Right atrium auricular region (tissue), 2 donors: ENCODE measurements around the gene FHIT. TPM values are rescaled to one million over a fixed set of nuclear protein-coding genes. Genes with fewer than 3 reads are reported as not detected.

Experiments used
- DNase-seq: peaks from one replicate; pipeline ENCODE4 v3.0.0-alpha.2; 2019; ENCODE audit warnings: low spot score
- H3K27ac ChIP-seq, 2 donors: fragments of 200-600 bp; sonication (generic); 1 replicate in 1 of 2; 2 replicates in 1 of 2; pipeline ENCODE4 v1.5.1; 2016 to 2019
- H3K27me3 ChIP-seq, 2 donors: fragments of 200-600 bp; sonication (generic); one replicate each; pipeline versions ENCODE4 v1.5.1 to v1.6.0; 2017 to 2019
- H3K36me3 ChIP-seq: fragments of 200-600 bp; sonication (generic); one replicate; pipeline ENCODE4 v1.5.1; 2016
- H3K4me1 ChIP-seq, 2 donors: fragments of 200-600 bp; sonication (generic); one replicate each; pipeline versions ENCODE4 v1.5.1 to v1.6.0; 2017 to 2019
- H3K4me3 ChIP-seq, 2 donors: fragments of 200-600 bp; sonication (generic); 1 replicate in 1 of 2; 2 replicates in 1 of 2; pipeline ENCODE4 v1.5.1; 2017 to 2019; ENCODE audit warnings: mild to moderate bottlenecking in 1 of 2, moderate library complexity in 1 of 2
- H3K9me3 ChIP-seq, 2 donors: fragments of 200-600 bp; sonication (generic); one replicate each; pipeline ENCODE4 v1.5.1; 2019
- total RNA-seq, 2 donors: library from RNA; depleted of rRNA; stranded (reverse); fragments of >200 nt; gene quantifications; one replicate each; pipeline ENCODE4 v1.1.0, GENCODE V29; 2016
- TF ChIP-seq, protein P1 (sequence below), 2 donors: fragments of 200-600 bp; sonication (generic); IDR thresholded peaks; one replicate each; pipeline ENCODE4 v1.5.1; 2019; ENCODE audit warnings: antibody characterized with exemption in 2 of 2

FHIT gene
- total RNA-seq, 2 donors from 2014 or later: 10.4 to 11.0 TPM

DNA sequence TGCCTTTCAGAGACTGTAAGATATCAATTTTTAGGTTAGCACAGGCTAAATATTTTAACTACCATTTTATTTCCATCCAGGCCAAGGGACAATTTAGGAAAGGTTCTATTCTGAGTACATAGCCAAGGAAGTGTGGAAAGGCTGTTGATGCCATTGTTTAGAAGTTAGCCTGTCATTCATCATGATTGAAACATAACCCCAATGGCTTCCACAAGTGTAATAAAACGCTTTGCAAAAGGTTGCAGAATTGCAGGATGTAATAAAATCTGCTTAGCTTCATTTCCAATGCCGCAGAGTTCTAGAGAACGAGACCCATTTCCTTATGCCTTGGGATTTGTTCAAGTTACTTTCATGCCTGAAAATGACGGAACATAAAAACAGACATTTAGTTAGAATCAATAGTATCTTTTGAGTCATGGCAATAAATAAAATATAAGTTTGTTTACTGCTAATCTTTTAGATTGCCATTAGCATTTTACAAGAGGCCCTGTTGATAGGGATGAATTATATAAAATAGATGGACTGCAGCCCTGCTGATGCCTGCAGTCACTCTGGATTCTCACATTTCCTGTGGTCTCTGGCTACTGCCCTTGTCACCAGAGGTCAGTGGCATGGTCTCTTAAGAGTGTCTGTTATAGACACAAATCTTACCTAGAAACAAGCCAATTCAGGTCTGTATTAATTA is 1523.2 kb downstream of the FHIT start:
- H3K4me1 ChIP-seq: no peaks in the 10 kb centered on the region
- no peak overlapping the region for H3K27ac ChIP-seq
- no peaks in the 10 kb centered on the region for H3K27me3 ChIP-seq
- TF ChIP-seq, protein P1, sequence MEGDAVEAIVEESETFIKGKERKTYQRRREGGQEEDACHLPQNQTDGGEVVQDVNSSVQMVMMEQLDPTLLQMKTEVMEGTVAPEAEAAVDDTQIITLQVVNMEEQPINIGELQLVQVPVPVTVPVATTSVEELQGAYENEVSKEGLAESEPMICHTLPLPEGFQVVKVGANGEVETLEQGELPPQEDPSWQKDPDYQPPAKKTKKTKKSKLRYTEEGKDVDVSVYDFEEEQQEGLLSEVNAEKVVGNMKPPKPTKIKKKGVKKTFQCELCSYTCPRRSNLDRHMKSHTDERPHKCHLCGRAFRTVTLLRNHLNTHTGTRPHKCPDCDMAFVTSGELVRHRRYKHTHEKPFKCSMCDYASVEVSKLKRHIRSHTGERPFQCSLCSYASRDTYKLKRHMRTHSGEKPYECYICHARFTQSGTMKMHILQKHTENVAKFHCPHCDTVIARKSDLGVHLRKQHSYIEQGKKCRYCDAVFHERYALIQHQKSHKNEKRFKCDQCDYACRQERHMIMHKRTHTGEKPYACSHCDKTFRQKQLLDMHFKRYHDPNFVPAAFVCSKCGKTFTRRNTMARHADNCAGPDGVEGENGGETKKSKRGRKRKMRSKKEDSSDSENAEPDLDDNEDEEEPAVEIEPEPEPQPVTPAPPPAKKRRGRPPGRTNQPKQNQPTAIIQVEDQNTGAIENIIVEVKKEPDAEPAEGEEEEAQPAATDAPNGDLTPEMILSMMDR (IDR thresholded peaks at IDR 0.05): no peak
- no peak for DNase-seq
- no peak overlapping the region for H3K4me3 ChIP-seq
- no peaks in the 10 kb centered on the region for H3K9me3 ChIP-seq
- H3K36me3 ChIP-seq: no peaks in the 10 kb centered on the region

DNA sequence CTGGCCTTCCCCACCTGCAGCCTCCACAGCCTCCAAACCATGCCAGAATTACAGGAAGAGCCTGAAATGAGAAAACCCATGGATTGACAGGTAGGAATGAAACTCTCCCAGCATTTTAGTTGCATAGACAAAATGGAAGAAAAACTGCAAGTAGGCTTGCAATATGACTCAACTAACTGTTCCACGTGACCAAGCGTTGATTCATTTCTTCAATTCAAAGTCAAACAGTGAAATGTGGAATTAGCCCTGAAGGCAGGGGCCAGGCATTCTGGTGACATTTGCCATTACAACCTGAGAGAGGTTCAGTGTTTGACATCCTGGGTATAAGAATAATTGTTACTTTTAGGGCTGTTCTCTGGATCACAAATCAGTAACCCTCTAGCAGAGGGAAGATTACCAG is 1525.0 kb downstream of the FHIT start:
- Histone ChIP-seq H3K9me3 (no peaks in the 10 kb centered on the region), H3K4me1 (no peaks in the 10 kb centered on the region), H3K27me3 (no peaks in the 10 kb centered on the region), H3K4me3 (no peak overlapping the region), H3K27ac (no peak overlapping the region), H3K36me3 (no peaks in the 10 kb centered on the region)
- DNase-seq: no peak
- TF ChIP-seq, protein P1 (IDR thresholded peaks at IDR 0.05): no peak

DNA sequence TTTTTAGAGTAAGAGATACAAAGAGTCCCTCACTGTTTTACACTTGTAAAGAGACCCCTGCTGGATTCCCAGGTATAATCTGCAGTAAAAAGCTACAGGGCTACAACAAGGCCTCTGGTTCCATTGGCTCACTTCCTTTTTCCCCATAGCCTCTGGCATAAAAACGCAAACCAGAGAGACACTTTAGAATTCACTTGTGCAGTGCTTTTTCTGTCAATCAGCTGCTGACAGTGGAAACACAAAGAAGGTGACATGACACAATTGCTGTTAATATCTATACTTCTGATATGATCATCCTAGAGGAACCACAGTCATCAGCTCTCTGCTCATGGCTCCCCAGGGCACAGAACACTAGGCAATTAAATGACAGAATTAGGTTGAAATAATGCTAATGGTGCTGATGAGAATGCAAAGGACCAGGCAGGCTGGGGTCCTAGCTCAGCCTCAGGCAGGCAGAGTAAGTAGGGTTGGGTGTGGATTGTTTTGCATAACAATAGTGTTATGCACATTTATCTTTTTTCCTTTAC is 1533.5 kb downstream of the FHIT start:
- no peaks in the 10 kb centered on the region for H3K27me3 ChIP-seq

DNA sequence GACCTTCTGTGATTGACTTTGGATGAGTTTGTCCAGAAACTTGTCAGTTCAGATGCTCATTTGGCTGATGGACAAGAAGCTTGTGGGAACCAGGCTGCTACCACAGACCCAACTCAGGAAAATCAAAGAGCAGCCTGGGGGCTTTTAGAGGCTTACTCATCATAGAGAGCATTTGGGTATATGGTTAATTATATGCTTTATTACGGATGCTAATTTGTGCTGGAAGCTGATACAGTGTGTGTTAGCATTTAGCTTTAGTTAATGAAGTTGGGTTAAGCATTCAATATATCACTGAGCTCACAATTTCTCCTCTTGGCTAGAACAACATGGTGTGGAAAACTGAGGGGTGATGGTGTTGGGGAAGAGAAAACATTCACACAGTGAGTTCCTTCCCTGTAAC is 1537.2 kb downstream of the FHIT start:
- TF ChIP-seq, protein P1 (IDR thresholded peaks at IDR 0.05): no peak
- no peaks in the 10 kb centered on the region for H3K9me3 ChIP-seq
- H3K4me3 ChIP-seq: no peak overlapping the region
- H3K36me3 ChIP-seq: no peaks in the 10 kb centered on the region
- no peaks in the 10 kb centered on the region for H3K27me3 ChIP-seq
- no peaks in the 10 kb centered on the region for H3K4me1 ChIP-seq
- no peak overlapping the region for H3K27ac ChIP-seq
- DNase-seq: no peak

More for the DNA sequence above, 1533.5 kb downstream of the FHIT start:
- Histone ChIP-seq H3K27ac (no peak overlapping the region), H3K4me3 (no peak overlapping the region), H3K9me3 (no peaks in the 10 kb centered on the region), H3K4me1 (no peaks in the 10 kb centered on the region), H3K36me3 (no peaks in the 10 kb centered on the region)
- DNase-seq: no peak
- TF ChIP-seq, protein P1 (IDR thresholded peaks at IDR 0.05): no peak

DNA sequence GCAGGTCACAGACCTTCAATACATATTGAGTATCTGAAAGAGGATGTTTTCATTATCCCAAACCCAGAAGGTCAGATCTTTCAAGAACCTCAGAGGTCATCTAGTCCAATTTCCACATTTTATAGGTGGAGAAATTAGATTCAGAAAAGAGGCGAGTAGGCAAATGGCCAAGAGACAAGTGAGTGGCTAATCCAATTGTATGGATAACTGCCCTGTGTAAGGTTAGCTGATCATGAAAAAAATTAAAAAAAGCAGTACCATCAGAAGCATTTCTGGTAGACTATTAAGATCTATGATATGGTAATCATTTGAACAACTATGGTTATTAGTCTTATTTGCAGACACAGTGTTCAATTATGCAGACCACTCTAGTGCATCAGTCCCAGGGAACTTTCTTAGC is 1540.7 kb downstream of the FHIT start:
- Histone ChIP-seq H3K9me3 (no peaks in the 10 kb centered on the region), H3K27ac (no peak overlapping the region), H3K36me3 (no peaks in the 10 kb centered on the region), H3K4me3 (no peak overlapping the region), H3K4me1 (no peaks in the 10 kb centered on the region), H3K27me3 (no peaks in the 10 kb centered on the region)
- TF ChIP-seq, protein P1 (IDR thresholded peaks at IDR 0.05): no peak
- DNase-seq: no peak
